Stromal cell of bone marrow (primary cell): Measurements from ENCODE around the gene MAPK1IP1L.
A peak's percentile ranks its signal among the peaks of the same experiment; 100 is the strongest.
"Not testable (repeated sequence)": the region's sequence is repeated elsewhere in the genome, so short reads cannot be mapped to it uniquely, and the experiment has no call there.

ENCODE experiments used
- DNase-seq: peaks from one replicate; pipeline ENCODE4 v3.0.0-alpha.2; 2012; ENCODE audit warnings: low read depth

The MAPK1IP1L gene

DNA sequence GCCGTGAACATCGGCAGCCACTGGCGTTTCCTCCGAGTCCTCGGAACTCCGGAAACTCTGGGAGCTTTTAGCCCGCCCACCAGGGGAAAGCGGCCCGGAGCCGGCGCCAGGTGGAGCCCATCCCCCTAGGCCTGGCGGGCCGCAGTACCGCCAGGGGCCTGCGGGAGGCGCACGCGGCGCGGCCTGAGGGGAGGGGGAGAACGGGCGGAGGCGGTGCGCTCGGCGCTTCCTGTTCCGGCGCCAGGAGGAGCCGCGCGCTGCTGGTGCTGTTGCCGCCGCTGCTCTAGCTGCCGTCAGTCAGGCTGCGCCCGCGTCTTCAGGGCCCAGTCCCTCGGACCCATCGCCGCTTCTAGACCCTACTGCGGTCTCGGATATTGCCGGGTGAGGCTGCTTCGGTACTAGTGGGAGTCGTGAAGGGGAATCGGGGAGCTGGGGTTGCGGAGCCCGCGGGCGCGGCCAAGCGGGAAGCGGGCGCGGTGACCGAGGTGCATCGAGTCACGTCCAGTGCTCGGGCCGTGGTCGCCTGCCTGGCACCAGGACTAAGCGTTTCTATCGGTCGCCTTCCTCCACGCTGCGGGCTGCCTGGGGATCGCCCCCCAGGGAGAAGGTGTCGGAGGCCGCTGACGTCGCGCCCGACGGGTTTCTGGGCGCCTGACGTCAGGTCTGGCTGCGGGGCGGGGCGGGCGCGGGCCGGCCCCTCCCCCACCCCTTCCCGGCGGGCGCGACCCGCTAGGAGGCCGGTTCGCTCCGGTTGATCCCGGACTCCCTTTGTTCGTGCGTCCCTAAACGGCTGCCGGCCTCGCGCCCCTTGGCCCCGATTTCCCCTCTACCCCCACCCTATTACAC, at the start of gene MAPK1IP1L:
Gene MAPK1IP1L (plus strand): TSS at position 225 of the 846 bp plus-strand sequence. CDS start 10,037 bp downstream, outside the sequence.
- peak; percentile 86 for DNase-seq

DNA sequence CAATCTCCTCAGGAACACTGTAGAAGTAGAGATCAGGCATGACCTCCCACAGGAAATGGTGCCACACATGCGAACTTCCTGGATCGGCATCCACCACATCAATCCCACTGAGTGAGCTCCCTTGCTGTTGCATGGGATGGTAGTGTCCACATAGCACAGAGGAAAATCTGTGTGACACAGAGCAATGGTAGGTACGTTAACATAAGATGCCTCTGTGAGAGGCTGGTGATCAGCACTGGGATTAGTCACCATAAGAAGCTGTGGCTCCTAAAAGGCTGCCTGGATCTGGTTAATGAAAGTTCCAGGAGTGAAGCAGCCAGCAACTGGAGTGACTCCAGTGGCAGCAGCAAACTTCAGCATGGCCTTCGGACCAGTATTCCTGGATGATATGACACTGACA, 46.4 kb upstream of the MAPK1IP1L start:
- DNase-seq = no peak

DNA sequence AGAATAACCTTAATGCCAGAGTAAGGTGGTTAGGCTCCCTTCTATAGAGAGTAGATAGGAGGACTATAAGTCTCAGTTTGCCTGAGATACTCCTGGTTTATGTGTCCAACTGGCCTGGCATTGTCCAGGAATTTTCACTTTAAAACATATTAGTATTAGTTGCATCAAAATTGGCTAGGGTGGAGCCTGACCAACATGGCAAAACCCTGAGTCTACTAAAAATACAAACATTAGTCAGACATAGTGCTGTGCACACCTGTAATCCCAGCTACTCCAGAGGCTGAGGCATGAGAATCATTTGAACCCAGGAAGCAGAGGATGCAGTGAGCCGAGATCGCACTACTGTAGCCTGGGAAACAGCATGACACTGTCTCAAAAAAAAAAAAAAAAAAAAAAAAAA, 36.4 kb upstream of the MAPK1IP1L start:
- no peak for DNase-seq

DNA sequence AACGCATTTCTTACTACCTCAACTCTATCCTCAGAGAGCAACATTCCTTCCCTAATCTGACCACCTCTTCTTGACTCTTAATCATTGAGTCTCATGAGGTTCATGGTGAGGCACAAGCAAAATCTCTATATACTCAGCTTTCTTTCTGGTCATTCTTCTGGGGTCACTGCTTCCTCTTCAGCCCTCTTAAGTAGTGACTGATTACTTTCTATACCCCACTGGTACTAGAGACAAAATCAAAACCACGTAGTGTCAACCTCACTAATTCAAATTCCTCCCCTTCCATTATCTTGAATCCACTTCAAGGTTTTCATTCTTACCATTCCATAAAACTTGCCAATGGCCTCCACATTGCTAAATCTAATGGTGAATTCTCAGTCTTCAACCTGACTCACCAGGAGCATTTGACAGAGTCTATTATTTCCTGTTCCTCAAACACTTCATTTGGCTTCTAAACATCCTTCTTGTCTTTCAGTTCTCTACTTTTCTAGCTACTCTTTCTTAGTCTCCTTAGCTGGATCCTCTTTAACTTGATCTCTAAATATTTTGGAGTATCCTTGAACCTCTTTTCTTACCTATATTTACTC, 31.4 kb upstream of the MAPK1IP1L start:
- DNase-seq = no peak

DNA sequence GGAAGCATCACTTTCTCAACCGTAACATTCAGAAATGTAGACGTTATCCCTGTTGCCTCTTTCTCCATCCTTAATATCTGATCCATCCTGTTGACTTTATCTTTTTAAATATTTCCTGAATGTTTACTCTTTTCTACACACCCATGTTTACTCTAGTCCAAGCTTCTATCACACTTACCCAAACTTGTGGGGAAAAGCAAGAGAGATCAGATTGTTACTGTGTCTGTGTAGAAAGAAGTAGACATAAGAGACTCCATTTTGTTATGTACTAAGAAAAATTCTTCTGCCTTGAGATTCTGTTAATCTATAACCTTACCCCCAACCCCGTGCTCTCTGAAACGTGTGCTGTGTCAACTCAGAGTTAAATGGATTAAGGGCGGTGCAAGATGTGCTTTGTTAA, 27.1 kb upstream of the MAPK1IP1L start:
- DNase-seq = not testable (repeated sequence)

DNA sequence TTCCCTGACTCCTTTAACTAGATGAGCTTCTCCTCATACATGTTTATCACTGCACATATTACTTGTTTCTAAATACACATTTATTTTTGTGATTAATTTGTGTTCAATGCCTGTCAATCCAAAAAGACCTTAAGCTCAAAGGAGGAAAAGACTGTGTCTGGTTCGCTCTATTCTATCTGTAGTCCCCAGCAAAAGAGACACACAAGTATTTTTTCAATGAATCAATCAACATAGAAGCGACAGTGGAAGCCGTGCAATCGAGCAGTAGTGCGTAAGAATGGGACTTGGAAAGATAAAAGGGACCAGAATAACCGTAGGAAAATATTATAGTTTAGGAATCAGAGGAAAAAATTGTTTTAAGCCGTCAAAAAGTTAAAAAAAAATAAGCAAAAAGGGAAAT, 25.5 kb upstream of the MAPK1IP1L start:
- no peak for DNase-seq

DNA sequence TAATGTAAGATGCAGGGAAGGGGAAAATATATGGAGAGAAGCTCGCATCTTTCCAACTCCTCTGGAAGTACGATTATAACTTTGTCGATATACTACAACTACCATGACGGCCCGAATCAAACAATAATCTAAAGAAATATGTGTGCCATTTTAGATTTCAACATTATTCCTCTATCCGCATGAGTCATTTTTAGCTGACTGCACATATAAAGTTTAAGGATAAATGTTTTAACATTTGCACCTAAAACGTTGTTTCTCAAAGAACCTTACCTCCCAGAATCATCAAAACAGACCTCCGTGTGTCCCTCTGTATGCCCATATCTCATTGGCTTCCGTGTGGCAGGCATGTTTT, 25.0 kb upstream of the MAPK1IP1L start:
- no peak for DNase-seq

DNA sequence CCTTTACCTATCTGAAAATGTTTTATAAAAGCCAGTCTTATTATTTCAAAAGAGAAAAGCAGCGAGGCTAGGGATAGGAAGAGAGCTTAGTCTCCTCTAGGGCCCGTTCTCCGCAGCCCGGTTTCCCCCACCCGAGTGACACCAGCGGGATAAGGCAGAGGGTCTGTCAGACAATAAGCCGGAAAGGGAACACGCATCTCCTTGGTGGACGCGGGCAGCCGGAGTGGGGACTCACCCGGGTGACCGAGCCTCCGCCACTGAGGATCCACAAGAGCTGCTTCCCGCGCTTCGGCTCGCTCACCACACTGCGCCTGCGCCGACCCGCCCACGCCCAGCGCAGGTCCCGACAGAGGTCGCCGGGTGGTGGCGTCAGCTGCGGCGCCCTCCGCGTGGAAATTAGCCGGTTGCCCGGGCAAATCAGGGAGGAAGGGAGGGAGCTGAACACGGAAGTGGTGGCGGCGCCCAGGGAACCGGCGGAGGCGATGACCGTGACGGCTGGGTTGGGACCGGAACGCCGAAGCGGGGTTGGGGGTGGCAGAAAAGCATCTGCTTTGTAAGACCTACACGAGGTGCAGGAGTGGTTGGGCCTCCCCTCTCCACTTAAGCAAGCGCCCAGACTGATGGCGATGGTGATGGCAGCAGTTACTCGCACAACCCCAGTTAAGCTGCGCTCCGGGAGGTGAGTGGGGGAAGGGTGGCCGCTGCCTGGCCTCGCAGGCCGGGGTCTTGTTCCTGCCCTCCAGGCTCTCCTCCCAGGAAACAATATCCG, 24.5 kb upstream of the MAPK1IP1L start, which contains the start of the genes SOCS4 and WDHD1:
Gene SOCS4 (plus strand): TSS at position 444 of the 769 bp plus-strand sequence. CDS start 15,806 bp downstream, outside the sequence.
Gene WDHD1 (minus strand): TSS at position 307 of the 769 bp plus-strand sequence. CDS start 312 bp downstream, outside the sequence.
- peak; percentile 85 for DNase-seq

DNA sequence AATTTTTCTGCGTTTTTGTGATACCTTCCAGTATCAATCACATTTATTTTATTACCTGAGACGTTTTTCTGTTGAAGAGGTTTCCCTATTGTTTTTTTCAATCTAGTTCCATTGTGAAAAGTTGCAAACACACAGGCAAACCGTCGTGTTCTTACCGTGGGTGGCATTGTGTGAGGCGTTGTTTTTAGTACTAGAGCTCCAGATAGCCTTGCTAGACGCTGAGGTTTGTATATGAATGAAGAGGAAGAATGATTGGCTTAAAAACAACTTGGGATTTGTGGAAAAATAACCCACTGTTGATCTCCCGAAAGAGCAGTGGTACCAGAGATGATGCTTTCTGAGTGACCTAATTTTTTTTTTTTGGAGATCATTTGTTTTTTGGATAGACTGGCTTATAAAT, 23.4 kb upstream of the MAPK1IP1L start:
- no peak for DNase-seq

DNA sequence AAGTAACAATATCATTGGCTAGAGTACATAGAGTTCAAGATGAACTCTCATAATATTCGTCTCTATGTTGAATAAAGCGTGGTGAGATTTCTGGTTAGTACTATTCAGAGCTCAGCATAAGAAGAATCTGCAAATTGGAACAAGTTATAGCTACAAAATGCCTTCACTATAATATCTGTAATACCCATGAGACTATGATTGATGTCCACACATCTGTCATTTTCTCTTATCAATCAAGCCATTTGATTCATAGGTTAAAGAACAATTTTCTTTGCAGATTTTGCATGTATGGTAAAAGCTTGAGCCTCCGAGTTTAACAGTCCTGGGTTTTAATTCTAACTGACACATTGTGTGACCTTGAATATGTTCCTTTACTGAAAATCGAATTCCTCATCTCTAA, 23.0 kb upstream of the MAPK1IP1L start:
- DNase-seq = no peak

DNA sequence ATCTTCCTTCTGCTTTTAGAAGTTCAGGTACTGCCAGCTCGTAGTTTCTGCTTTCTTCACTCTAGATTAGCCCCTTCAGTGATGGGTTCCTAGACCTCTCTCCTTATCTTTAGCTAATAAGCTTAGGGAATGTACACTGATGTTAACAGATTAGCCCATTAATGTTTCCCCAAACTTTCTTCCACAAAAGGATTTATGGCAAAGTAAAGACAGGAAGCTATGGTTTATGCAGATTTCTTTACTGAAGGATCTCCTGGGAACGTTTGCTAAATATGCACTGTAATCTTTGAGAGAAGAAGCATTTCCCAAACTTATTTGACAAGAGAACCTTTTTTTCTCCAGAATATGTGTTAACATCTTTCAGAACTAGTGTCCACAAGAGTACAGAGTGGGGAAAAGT, 20.3 kb upstream of the MAPK1IP1L start:
- DNase-seq = no peak

DNA sequence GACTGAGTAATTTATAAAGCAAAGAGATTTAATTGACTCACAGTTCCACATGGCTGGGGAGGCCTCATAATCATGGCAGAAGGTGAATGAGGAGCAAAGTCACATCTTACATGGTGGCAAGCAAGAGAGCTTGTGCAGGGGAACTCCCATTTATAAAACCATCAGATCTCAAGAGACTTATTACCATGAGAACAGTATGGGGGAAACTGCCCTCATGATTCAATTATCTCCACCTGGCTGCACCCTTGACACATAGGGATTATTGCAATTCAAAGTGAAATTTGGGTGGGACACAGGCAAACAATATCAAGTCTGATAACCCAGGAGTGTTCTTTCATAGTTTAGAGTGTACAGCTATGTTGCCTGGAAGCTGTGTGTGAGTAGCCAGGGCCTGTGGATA, 13.5 kb upstream of the MAPK1IP1L start:
- DNase-seq = not testable (repeated sequence)

DNA sequence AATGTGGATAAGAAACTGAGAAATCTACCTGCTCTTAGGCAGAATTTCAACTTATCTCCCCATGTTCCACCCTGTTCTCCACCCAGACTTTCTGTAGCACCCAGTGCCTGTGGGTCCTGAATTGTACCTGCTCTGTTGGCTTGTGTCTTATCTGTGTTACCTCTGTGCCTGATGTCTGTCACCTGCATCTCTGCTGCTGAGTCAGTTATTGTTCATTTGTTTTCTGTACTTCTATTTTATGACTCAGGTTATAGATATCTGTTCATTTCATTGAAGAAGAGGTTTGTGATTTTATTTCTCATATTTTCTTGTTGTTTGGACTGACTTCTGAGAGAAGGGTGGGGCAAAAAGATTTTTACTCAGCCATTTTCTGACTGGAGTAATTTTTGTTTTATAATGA, 12.7 kb upstream of the MAPK1IP1L start:
- no peak for DNase-seq

DNA sequence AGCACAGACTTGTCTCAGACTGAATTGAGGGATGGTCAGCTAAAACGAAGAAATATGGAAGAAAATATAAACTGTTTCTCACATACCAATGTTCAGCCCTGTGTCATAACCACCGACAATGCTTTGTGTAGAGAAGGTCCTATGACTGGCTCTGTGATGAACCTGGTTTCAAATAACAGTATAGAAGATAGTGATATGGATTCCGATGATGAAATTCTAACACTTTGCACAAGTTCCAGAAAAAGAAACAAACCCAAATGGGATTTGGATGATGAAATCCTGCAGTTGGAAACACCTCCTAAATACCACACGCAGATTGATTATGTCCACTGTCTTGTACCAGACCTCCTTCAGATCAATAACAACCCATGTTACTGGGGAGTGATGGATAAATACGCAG, 7.9 kb upstream of the MAPK1IP1L start:
- DNase-seq = no peak

DNA sequence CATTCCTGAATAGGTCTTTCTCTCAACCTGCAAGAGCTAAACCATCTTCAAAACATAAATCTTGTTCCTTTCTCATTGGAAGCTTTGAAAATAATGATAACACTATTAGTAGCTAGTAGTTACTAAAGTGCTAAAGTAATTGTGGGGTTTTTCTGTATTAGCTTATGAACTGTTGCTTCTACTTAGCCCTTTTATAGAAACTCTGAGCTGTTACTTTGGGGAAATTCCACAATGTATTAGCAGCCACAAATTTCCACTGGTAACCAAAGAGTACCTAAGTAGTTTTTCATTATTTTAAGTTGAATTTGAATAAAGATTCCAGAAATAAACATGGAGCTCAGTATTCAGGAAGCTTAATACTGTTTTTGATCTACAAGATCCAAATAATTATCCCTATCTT, 6.4 kb upstream of the MAPK1IP1L start:
- no peak for DNase-seq

DNA sequence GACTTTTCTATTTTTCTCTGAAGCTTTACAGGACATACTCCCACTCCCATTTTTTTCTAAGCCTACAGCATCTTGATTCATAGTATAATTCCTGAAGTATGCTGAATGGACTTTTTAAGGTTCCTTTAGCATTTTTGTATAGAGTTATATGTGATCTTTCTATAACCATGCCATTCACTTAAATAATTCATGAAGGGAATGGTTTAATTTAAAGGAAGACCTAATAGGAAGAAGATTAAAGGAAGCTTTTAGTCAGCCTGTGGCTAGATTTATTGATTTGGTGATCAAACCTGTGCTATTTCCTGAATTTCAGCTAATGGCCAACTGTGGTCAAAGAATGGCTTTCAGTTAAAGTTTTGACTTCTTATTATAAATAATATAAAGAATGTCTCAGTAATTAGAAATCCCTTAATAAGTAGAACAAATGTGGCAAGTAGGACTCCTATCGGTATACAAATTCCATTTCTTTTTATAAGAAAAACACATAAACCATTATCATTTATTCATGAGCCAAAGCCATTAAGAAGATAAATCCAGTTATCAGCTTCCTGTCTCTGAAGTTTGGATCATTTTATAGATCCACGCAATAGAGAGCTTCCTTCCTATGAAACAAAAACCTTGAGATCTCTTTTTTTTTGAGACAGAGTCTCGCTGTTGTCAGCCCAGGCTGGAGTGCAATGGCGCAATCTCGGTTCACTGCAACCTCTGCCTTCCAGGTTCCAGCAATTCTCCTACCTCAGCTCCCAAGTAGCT, 4.0 kb upstream of the MAPK1IP1L start:
- no peak for DNase-seq

DNA sequence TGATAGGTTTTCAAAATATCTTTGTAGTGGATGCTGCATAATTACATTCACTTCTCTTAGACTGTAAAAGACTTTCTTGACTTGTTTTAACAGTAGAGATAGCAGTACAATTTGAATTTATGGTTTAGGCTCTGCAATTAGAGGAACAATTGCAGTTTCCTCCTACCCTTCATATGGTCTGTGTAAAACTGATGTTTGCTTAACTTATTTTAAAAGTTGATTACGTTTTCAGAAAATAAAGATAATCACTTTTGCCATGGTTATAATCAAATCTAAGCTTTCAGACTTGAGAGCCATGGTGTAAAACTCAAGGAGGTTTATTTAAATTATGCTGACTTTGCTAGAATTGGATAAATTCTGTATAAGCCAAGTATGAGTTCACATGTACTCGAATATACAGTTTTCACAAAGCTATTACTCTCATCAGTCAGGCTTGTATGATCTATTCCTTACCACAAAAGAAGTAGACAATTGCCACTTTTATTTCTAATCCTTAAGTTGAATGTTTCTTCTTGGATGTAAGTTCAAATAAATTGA, 2.5 kb upstream of the MAPK1IP1L start:
- no peak for DNase-seq

DNA sequence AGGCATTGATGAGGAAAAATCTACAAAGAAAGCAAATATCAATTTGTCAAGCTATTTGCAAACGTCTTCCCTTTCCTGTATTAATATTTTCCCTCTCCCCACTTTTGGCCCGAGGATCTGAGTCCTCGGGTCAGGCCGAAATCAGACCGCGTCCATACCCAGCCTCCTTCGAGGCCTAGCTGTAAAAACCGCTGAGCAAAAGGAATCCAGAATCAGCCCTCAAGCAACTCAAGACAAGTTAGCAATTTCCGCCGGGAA, 353 bp upstream of the MAPK1IP1L start:
- no peak for DNase-seq

DNA sequence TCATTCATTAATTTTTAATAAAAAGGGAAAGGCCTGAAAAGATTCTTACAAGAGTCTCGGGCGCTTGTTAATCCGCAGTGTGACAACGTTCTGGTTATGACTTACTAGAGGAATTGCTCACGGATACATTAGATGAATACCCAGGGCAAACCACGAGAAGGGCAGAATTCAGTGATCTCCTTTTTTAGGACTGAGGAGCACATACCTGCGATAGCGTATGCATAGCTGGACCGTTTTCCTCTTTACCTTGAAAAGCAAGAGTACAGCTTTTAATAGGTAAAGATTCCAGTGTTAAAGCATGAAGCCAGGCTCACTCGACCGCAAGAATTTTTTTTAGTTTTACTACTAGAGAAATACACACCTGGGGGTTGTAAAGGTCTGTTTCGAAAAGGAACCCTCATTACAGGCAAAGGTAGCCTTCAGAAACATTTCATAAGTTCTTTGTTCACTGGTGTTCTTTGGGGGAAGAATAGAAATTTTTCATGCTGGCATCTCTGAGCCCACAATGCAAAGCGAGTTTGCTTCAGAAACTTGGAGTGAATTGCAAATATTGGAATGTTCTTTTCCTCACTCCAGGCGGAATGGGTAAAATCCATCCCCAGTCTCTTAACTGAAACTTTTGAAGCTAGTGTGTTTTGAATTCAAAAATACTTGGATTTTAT, 953 bp downstream of the MAPK1IP1L start:
- DNase-seq = no peak

DNA sequence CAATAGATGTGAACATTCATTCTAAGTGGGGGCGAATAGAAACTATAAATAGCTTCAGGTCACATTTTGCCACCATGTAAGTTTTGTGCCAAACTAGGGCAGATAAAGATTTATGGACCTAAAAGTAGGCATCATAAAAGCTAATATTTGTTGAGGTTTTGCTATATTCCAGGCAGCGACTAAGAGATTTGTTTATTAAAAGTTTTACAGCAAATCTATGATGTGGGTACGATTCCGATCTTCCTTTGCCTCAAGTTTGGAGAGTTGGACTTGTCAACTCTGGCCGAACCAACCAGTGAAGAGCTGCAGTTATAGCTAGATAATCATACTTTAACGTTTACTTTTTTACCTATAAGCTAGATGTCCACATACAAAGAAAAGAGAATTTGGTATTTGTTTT, 1.6 kb downstream of the MAPK1IP1L start:
- no peak for DNase-seq

DNA sequence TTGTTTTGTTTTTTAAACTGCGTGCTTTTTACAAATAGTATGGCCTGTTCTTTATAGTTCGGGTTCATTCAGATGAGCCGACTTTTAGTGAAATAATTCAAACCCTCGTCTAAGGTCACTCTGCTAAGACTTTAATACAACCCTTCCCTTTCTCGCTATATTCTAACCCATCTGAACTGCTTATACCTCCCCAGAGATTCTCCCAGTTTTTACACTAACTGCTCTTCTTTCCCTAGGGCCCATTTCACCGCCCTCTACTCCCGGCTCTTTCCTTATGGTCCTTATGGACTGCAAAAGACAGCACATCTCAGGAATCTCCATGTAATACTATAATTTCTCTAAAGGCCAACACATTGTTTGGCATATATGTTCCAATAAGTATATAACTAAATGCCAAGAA, 2.1 kb downstream of the MAPK1IP1L start:
- no peak for DNase-seq

DNA sequence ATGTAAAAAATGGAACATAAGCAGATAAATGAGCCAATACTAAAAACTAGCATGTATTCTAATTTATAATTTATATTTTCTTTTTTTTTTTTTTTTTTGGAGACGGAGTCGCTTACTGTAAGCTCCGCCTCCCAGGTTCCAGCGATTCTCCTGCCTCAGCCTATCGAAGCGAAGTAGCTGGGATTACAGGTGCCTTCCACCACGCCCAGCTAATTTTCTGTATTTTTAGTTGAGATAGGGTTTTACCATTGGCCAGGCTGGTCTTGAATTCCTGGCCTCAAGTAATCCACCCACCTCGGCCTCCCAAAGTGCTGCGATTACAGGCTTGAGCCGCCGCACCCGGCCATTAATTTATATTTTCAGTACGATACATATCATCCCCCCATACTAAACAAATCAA, 2.7 kb downstream of the MAPK1IP1L start:
- no peak for DNase-seq
